SK-N-SH (cell line): Measurements from ENCODE around the gene PWP2. TPM values are rescaled to one million over a fixed set of nuclear protein-coding genes. Genes with fewer than 3 reads are reported as not detected.
"Not testable (repeated sequence)": the region's sequence is repeated elsewhere in the genome, so short reads cannot be mapped to it uniquely, and the experiment has no call there.

Experiments
- CTCF ChIA-PET: fragments of 300-600, 350-600 bp; formaldehyde crosslinking; extraction: SDS; loops from one replicate; lab custom pipeline; 2021; lab: Yijun Ruan, JAX
- POLR2A ChIA-PET: fragments of 350-600 bp; sonication (Branson Sonifier 250); formaldehyde crosslinking; extraction: SDS; loops from one replicate; lab custom pipeline; 2020; ENCODE audit warnings: antibody characterized with exemption, inconsistent platforms; lab: Yijun Ruan, JAX
- DNase-seq: peaks from one replicate; pipeline ENCODE4 v3.0.0; 2012
- H2AFZ ChIP-seq: fragments of 200-600 bp; sonication (generic); 2 replicates; pipeline ENCODE4 v1.8.1; 2016; ENCODE audit warnings: antibody characterized with exemption, mild to moderate bottlenecking, low read depth
- H3F3A ChIP-seq: fragments of 200-600 bp; sonication (generic); replicated peaks from 2 replicates; pipeline ENCODE3; 2016; ENCODE audit warnings: antibody characterized with exemption, mild to moderate bottlenecking; ENCODE audit not compliant: insufficient read depth
- H3K27ac ChIP-seq, 2 experiments: fragments of 200-500 bp in 1 of 2; fragments of 200-600 bp in 1 of 2; sonication (Bioruptor generic) in 1 of 2; sonication (generic), shearing (Covaris generic) in 1 of 2; 2 replicates each; pipeline versions ENCODE4 v1.5.1 to v1.6.1; 2014 to 2016; ENCODE audit warnings: low read depth in 2 of 2, inconsistent platforms in 1 of 2, low read length in 1 of 2, mild to moderate bottlenecking in 1 of 2, mixed read lengths in 1 of 2
- H3K27me3 ChIP-seq: fragments of 200-600 bp; sonication (generic), shearing (Covaris generic); 2 replicates; pipeline ENCODE4 v1.6.1; 2016; ENCODE audit warnings: mixed run types; ENCODE audit not compliant: insufficient read depth
- H3K36me3 ChIP-seq, 2 experiments: fragments of 200-500 bp in 1 of 2; fragments of 200-600 bp in 1 of 2; sonication (Bioruptor generic) in 1 of 2; sonication (generic) in 1 of 2; replicated peaks in 1 of 2; 2 replicates each; pipeline versions ENCODE3 to v1.5.1; 2014 to 2016; ENCODE audit warnings: low read length in 1 of 2, mild to moderate bottlenecking in 1 of 2; ENCODE audit not compliant: insufficient read depth in 2 of 2, control insufficient read depth in 1 of 2
- H3K4me1 ChIP-seq, 2 experiments: fragments of 200-500 bp in 1 of 2; fragments of 200-600 bp in 1 of 2; sonication (Bioruptor generic) in 1 of 2; sonication (generic), shearing (Covaris generic) in 1 of 2; 2 replicates each; pipeline versions ENCODE4 v1.5.1 to v1.6.1; 2014 to 2016; ENCODE audit warnings: low read depth in 1 of 2, low read length in 1 of 2, mixed run types in 1 of 2; ENCODE audit not compliant: insufficient read depth in 2 of 2, control insufficient read depth in 1 of 2
- H3K4me2 ChIP-seq: fragments of 200-600 bp; sonication (generic), shearing (Covaris generic); 2 replicates; pipeline ENCODE4 v1.6.1; 2017; ENCODE audit warnings: mixed run types
- H3K4me3 ChIP-seq, 2 experiments: fragments of 200-500 bp in 1 of 2; fragments of 200-600 bp in 1 of 2; sonication (Bioruptor generic) in 1 of 2; sonication (generic), shearing (Covaris generic) in 1 of 2; 2 replicates each; pipeline versions ENCODE4 v1.5.1 to v1.8.1; 2014 to 2016; ENCODE audit warnings: low read depth in 2 of 2, inconsistent platforms in 1 of 2, low read length in 1 of 2, mild to moderate bottlenecking in 1 of 2, mixed read lengths in 1 of 2, moderate library complexity in 1 of 2
- H3K79me2 ChIP-seq: fragments of 200-600 bp; sonication (generic); 2 replicates; pipeline ENCODE4 v1.8.1; 2017; ENCODE audit warnings: mild to moderate bottlenecking; ENCODE audit not compliant: insufficient read depth
- H3K9ac ChIP-seq: fragments of 200-600 bp; sonication (generic); 2 replicates; pipeline ENCODE4 v1.6.1; 2017; ENCODE audit warnings: mixed run types
- H3K9me2 ChIP-seq: fragments of 200-600 bp; sonication (generic); 2 replicates; pipeline ENCODE4 v1.6.1; 2017; ENCODE audit warnings: mixed run types
- H3K9me3 ChIP-seq: fragments of 200-600 bp; sonication (generic); 2 replicates; pipeline ENCODE4 v1.6.1; 2017; ENCODE audit warnings: mixed run types, mild to moderate bottlenecking, moderate library complexity
- H4K20me1 ChIP-seq: fragments of 200-600 bp; sonication (generic); 2 replicates; pipeline ENCODE4 v1.6.1; 2017; ENCODE audit warnings: mild to moderate bottlenecking, mixed run types; ENCODE audit not compliant: insufficient read depth
- WGBS: methylation state at CpG from one replicate; pipeline ENCODE4 v1.1.6; 2017; ENCODE audit warnings: low lambda C conversion rate; 5-methylcytosine and 5-hydroxymethylcytosine counted together
- polyA plus RNA-seq, 3 experiments: library from polyadenylated mRNA; depleted of rRNA; stranded (reverse); fragments of >200 nt; gene quantifications; 2 replicates each; pipeline ENCODE4 v1.2.3, GENCODE V29; 2012

Gene PWP2
- polyA plus RNA-seq, 1 of the 3 experiments (the other 2 are of a cell fraction): 6.0 TPM

GRCh38 chr21:44176127-44176526 lies 68.9 kb downstream of the PWP2 start:
- H3K4me1 ChIP-seq, H4K20me1 ChIP-seq, H3K9me2 ChIP-seq, H2AFZ ChIP-seq, H3K9me3 ChIP-seq, DNase-seq, POLR2A ChIA-PET, CTCF ChIA-PET, H3K9ac ChIP-seq, H3K4me3 ChIP-seq, H3F3A ChIP-seq, H3K27ac ChIP-seq, H3K36me3 ChIP-seq, H3K27me3 ChIP-seq, H3K4me2 ChIP-seq, H3K79me2 ChIP-seq: not testable (repeated sequence)
- no CpG with 5 or more reads among the region's 14 CpGs for WGBS

Other genes with a start within 250 kb of the PWP2 start
- 35.3 and 40.0 TPM in 2 replicates for gene AGPAT3, start 242.2 kb upstream of the PWP2 start, polyA plus RNA-seq (2012; rRNA removed)
- gene TRAPPC10, start 95.1 kb upstream of the PWP2 start, polyA plus RNA-seq (2012; rRNA removed): 17.5 and 18.9 TPM in 2 replicates
- 18.9 and 27.7 TPM in 2 replicates for gene GATD3, start 26.3 kb downstream of the PWP2 start, polyA plus RNA-seq (2012; rRNA removed)
- 0.43 and 0.52 TPM in 2 replicates for gene ICOSLG, start 133.5 kb downstream of the PWP2 start, polyA plus RNA-seq (2012; rRNA removed)
- gene DNMT3L, start 154.5 kb downstream of the PWP2 start, polyA plus RNA-seq (2012; rRNA removed): not detected in 2 replicates
- not detected in 2 replicates for gene AIRE, start 178.5 kb downstream of the PWP2 start, polyA plus RNA-seq (2012; rRNA removed)
- gene PFKL, start 192.7 kb downstream of the PWP2 start, polyA plus RNA-seq (2012; rRNA removed): 107 and 118 TPM in 2 replicates
- 18.0 and 19.2 TPM in 2 replicates for gene CFAP410, start 232.0 kb downstream of the PWP2 start, polyA plus RNA-seq (2012; rRNA removed)
- gene TRPM2, start 246.2 kb downstream of the PWP2 start, polyA plus RNA-seq (2012; rRNA removed): not detected in 2 replicates